HuH-7.5 (cell line): Measurements from ENCODE around the gene PAIP1.
"Not testable (repeated sequence)": the region's sequence is repeated elsewhere in the genome, so short reads cannot be mapped to it uniquely, and the experiment has no call there.

Experiments used
- DNase-seq: peaks from one replicate; pipeline ENCODE4 v3.0.0; 2011; ENCODE audit warnings: low spot score

Gene PAIP1

GRCh38 chr5:43556857-43557542 is at the start of gene PAIP1:
Gene PAIP1 (minus strand): TSS chr5:43557077. CDS start chr5:43556846, 231 bp downstream.
- DNase-seq, result peak; percentile 91

- no peak for DNase-seq
These were observed 49.5 kb upstream of the PAIP1 start for GRCh38 chr5:43606351-43606750.

GRCh38 chr5:43604699-43605098 is 47.8 kb upstream of the PAIP1 start:
- no peak for DNase-seq

- peak; percentile 31 for DNase-seq
These were observed 46.7 kb upstream of the PAIP1 start for GRCh38 chr5:43603344-43604217.

GRCh38 chr5:43602461-43603343 is 45.8 kb upstream of the PAIP1 start, which contains the start of gene NNT:
Gene NNT (plus strand): TSS chr5:43603180. CDS start chr5:43609196, 6,016 bp downstream.
- peak; percentile 76 for DNase-seq

- peak; percentile 28 for DNase-seq
These were observed 44.8 kb upstream of the PAIP1 start for GRCh38 chr5:43601454-43602260.

GRCh38 chr5:43598927-43599326 is 42.0 kb upstream of the PAIP1 start:
- not testable (repeated sequence) for DNase-seq

GRCh38 chr5:43592363-43592762 is 35.5 kb upstream of the PAIP1 start:
- DNase-seq, result no peak

- no peak for DNase-seq
These were observed 33.8 kb upstream of the PAIP1 start for GRCh38 chr5:43590700-43591099.

- no peak for DNase-seq
These were observed 32.4 kb upstream of the PAIP1 start for GRCh38 chr5:43589310-43589709.

GRCh38 chr5:43588842-43589241 is 32.0 kb upstream of the PAIP1 start:
- no peak for DNase-seq

GRCh38 chr5:43584166-43584699 is 27.4 kb upstream of the PAIP1 start:
- DNase-seq, result no peak

- no peak for DNase-seq
These were observed 26.8 kb upstream of the PAIP1 start for GRCh38 chr5:43583724-43584123.

- DNase-seq, result no peak
These were observed 25.5 kb upstream of the PAIP1 start for GRCh38 chr5:43582082-43583005.

GRCh38 chr5:43581398-43581797 is 24.5 kb upstream of the PAIP1 start:
- no peak for DNase-seq

GRCh38 chr5:43580402-43581210 is 23.7 kb upstream of the PAIP1 start:
- DNase-seq, result not testable (repeated sequence)

- DNase-seq, result no peak
These were observed 16.2 kb upstream of the PAIP1 start for GRCh38 chr5:43573058-43573457.

- no peak for DNase-seq
These were observed 15.5 kb upstream of the PAIP1 start for GRCh38 chr5:43572357-43572756.

- no peak for DNase-seq
These were observed 14.4 kb upstream of the PAIP1 start for GRCh38 chr5:43571237-43571636.
